ENCODE results near the gene KIF1A.

Gene KIF1A

GRCh38 chr2:240722796-240723735 is 97.0 kb downstream of the KIF1A start:
- no peaks in the 10 kb centered on the region for H3K36me3 ChIP-seq (ENCODE audit: insufficient read depth, low read length)
- H3K9ac ChIP-seq (ENCODE audit: low read depth, low read length, poor library complexity, severe bottlenecking) = no peak overlapping the region
- TF ChIP-seq EZH2phosphoT487 (IDR thresholded peaks at IDR 0.05; ENCODE audit: borderline replicate concordance) = no peak
- TF ChIP-seq, protein P1, sequence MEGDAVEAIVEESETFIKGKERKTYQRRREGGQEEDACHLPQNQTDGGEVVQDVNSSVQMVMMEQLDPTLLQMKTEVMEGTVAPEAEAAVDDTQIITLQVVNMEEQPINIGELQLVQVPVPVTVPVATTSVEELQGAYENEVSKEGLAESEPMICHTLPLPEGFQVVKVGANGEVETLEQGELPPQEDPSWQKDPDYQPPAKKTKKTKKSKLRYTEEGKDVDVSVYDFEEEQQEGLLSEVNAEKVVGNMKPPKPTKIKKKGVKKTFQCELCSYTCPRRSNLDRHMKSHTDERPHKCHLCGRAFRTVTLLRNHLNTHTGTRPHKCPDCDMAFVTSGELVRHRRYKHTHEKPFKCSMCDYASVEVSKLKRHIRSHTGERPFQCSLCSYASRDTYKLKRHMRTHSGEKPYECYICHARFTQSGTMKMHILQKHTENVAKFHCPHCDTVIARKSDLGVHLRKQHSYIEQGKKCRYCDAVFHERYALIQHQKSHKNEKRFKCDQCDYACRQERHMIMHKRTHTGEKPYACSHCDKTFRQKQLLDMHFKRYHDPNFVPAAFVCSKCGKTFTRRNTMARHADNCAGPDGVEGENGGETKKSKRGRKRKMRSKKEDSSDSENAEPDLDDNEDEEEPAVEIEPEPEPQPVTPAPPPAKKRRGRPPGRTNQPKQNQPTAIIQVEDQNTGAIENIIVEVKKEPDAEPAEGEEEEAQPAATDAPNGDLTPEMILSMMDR (conservative IDR thresholded peaks at IDR 0.05; ENCODE audit: low read length) = no peak
- H3K9me3 ChIP-seq (ENCODE audit: insufficient read depth, low read depth, low read length) = no peaks in the 10 kb centered on the region
- H4K20me1 ChIP-seq (ENCODE audit: insufficient read depth, low read length, poor library complexity, severe bottlenecking) = no peaks in the 10 kb centered on the region
- no peaks in the 10 kb centered on the region for H3K9me2 ChIP-seq (replicated peaks; ENCODE audit: low read depth, low read length)
- H2AFZ ChIP-seq (ENCODE audit: low read length) = no peak overlapping the region
- no peaks in the 10 kb centered on the region for H3K27me3 ChIP-seq (ENCODE audit: insufficient read depth, low read length, poor library complexity, severe bottlenecking)
- H3F3A ChIP-seq (ENCODE audit: low read depth) = no peaks in the 10 kb centered on the region
- no peaks in the 10 kb centered on the region for H3K4me1 ChIP-seq (ENCODE audit: insufficient read depth, low read length, poor library complexity, severe bottlenecking)
- H3K79me2 ChIP-seq (ENCODE audit: insufficient read depth, low read length) = no peaks in the 10 kb centered on the region
- no peak overlapping the region for H3K4me3 ChIP-seq (ENCODE audit: low read length, poor library complexity, severe bottlenecking)
- no peak overlapping the region for H3K4me2 ChIP-seq (ENCODE audit: low read depth, low read length, poor library complexity, severe bottlenecking)

- Histone ChIP-seq H4K20me1 (ENCODE audit: insufficient read depth, low read length, poor library complexity, severe bottlenecking) (no peaks in the 10 kb centered on the region), H3K79me2 (ENCODE audit: insufficient read depth, low read length) (no peaks in the 10 kb centered on the region), H3K9ac (ENCODE audit: low read depth, low read length, poor library complexity, severe bottlenecking) (no peak overlapping the region), H3F3A (ENCODE audit: low read depth) (no peaks in the 10 kb centered on the region), H3K4me1 (ENCODE audit: insufficient read depth, low read length, poor library complexity, severe bottlenecking) (no peaks in the 10 kb centered on the region), H3K36me3 (ENCODE audit: insufficient read depth, low read length) (no peaks in the 10 kb centered on the region), H3K9me2 (replicated peaks; ENCODE audit: low read depth, low read length) (no peaks in the 10 kb centered on the region), H2AFZ (ENCODE audit: low read length) (no peak overlapping the region), H3K27me3 (ENCODE audit: insufficient read depth, low read length, poor library complexity, severe bottlenecking) (no peaks in the 10 kb centered on the region), H3K9me3 (ENCODE audit: insufficient read depth, low read depth, low read length) (no peaks in the 10 kb centered on the region), H3K4me2 (ENCODE audit: low read depth, low read length, poor library complexity, severe bottlenecking) (no peak overlapping the region), H3K4me3 (ENCODE audit: low read length, poor library complexity, severe bottlenecking) (no peak overlapping the region)
- TF ChIP-seq, protein P1 (conservative IDR thresholded peaks at IDR 0.05; ENCODE audit: low read length) = no peak
Measured at GRCh38 chr2:240722376-240722775, 97.6 kb downstream of the KIF1A start.

GRCh38 chr2:240721596-240722180 is 98.3 kb downstream of the KIF1A start:
- Histone ChIP-seq H3K9ac (ENCODE audit: low read depth, low read length, poor library complexity, severe bottlenecking) (no peak overlapping the region), H3F3A (ENCODE audit: low read depth) (no peaks in the 10 kb centered on the region), H3K4me3 (ENCODE audit: low read length, poor library complexity, severe bottlenecking) (no peak overlapping the region), H3K79me2 (ENCODE audit: insufficient read depth, low read length) (no peaks in the 10 kb centered on the region), H4K20me1 (ENCODE audit: insufficient read depth, low read length, poor library complexity, severe bottlenecking) (no peaks in the 10 kb centered on the region), H3K36me3 (ENCODE audit: insufficient read depth, low read length) (no peaks in the 10 kb centered on the region), H3K9me3 (ENCODE audit: insufficient read depth, low read depth, low read length) (no peaks in the 10 kb centered on the region), H3K27me3 (ENCODE audit: insufficient read depth, low read length, poor library complexity, severe bottlenecking) (no peaks in the 10 kb centered on the region), H3K9me2 (replicated peaks; ENCODE audit: low read depth, low read length) (no peaks in the 10 kb centered on the region), H3K4me2 (ENCODE audit: low read depth, low read length, poor library complexity, severe bottlenecking) (no peak overlapping the region), H2AFZ (ENCODE audit: low read length) (no peak overlapping the region), H3K4me1 (ENCODE audit: insufficient read depth, low read length, poor library complexity, severe bottlenecking) (no peaks in the 10 kb centered on the region)
- no peak for TF ChIP-seq EZH2phosphoT487 (IDR thresholded peaks at IDR 0.05; ENCODE audit: borderline replicate concordance)
- TF ChIP-seq, protein P1 (conservative IDR thresholded peaks at IDR 0.05; ENCODE audit: low read length) = no peak
